GM21786 (cell line): ENCODE data around the gene HHIPL2.

Source experiments
- ATAC-seq: cut with Tn5 transposase; IDR thresholded peaks from one replicate; pipeline ENCODE4 v1.9.1; 2021; ENCODE audit not compliant: unreplicated experiment

HHIPL2 gene

GRCh38 chr1:222547944-222548671 lies at the start of gene HHIPL2:
TSS of gene HHIPL2 (minus strand) at chr1:222548104. CDS start at chr1:222548044, 60 bp downstream.
- ATAC-seq: no peak

- ATAC-seq: no peak
These were observed 48.8 kb upstream of the HHIPL2 start for GRCh38 chr1:222596696-222597095.

- ATAC-seq: no peak
These were observed 46.9 kb upstream of the HHIPL2 start for GRCh38 chr1:222594789-222595188.

DNA sequence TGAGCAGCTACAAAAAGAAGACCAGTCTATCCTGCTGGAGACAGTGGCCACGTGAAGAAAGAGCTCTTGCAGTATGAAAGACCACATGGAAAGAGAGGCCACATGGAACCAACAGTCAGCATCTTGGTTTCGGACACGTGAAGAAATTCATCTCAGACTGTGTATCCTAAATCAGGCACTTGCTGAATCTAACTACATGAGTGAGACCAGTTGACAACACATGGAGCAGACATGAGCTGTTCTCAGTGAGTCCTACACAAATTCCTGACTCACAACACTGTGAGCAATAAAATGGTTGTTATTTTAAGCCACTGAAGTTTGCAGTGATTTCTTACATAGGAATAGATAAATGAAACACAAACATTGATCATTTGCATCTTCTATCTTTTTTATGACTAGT lies 44.3 kb upstream of the HHIPL2 start:
- no peak for ATAC-seq

DNA sequence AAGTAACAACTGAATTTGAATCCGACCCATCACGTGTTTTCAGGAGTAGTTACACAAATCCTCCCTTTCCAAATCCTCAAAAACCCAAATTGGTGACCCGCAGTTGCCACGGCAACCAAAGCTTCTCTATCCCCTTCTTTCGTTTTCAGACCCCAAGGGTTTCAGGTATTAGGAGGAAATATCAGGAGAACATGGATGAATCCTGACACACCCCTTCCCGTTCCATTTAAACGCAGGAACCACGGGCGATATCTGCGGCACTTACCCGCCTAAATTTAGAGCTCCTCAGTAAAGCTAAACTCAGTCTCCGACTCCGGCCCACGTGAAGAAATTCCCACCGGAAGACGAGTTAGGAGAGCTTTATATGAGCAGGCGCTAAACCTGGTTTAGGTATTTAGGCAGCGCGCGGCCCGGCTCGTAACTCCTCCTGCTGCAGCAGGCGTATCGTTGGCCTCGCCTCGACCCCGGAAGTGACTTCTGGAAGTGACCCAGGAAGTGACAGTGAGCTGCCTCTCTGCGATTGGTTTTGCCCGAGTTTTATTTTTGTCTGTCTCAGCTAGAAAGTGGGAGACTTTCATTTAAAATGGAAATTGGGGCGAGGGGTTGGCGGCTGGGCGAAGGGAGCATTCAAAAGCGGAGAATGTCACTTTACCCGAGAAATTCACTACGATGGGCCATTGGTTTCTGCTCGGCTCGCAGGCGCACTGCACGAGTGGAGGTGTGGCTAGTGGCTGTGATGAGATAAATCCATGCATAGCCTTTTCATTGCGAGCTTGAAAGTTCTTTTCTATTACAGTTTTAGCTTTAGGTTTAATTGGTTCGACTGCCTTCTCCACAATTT lies 41.8 kb upstream of the HHIPL2 start, which contains the start of gene TAF1A:
Gene TAF1A (minus strand): TSS at position 472 of the 841 bp plus-strand sequence.
- peak; percentile 100 for ATAC-seq

- ATAC-seq: no peak
These were observed 40.2 kb upstream of the HHIPL2 start for GRCh38 chr1:222588135-222588534.

DNA sequence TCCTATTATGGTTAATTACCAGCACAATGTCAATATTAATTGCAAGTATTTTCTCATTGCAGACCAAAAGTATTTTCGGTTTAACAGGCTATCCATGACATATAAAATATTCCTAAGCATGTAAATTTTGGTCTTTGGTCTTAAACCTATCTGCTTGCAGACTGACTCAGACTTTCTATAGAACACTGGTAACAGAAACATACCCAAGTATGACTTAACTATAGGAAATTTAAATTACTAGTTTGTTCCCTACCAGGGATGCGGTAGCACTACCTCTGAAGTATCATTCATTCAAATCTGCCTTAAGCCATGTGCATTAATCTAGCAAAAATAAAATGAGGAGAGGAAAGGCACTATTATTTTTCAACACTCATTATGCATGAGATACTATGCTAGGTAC lies 38.9 kb upstream of the HHIPL2 start:
- no peak for ATAC-seq

- ATAC-seq: peak; percentile 89
These were observed 35.2 kb upstream of the HHIPL2 start for GRCh38 chr1:222583079-222583478.

- peak; percentile 58 for ATAC-seq
These were observed 34.3 kb upstream of the HHIPL2 start for GRCh38 chr1:222582099-222582774.

DNA sequence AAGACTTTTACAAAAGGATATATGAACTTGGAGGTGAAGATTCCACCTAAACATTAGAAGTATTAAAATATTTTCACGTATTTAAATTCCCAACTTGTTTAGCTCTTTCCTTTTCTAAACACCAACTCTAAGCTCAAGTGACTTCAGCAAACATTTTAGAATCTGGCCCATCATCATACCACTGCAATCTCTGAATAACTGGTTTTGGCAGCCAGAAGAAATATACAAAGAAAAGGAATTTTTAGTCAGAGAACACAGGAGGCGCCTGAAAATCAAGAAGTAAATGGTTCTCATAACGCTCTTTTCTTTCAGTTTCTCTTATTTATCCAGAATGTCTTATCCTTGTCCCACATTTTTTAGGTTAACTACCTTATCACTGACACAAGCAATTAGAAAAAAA lies 31.4 kb upstream of the HHIPL2 start:
- ATAC-seq: no peak

DNA sequence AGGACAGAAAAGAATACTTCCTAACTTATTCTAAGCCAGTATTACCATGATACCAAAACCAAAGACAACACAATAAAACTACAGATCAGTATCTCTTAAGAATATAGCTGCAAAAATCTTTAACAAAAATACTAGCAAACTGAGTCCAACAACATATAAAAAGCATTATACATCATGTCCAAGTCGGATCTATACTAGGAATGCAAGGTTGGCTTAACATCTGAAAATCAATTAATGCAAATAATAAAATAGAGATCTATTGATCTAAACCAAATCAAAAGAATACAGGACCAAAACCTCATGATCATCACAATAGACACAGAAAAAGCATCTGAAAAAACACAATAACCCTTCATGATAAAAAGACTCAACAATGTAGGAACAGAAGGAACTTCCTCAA lies 22.9 kb upstream of the HHIPL2 start:
- ATAC-seq: no peak

DNA sequence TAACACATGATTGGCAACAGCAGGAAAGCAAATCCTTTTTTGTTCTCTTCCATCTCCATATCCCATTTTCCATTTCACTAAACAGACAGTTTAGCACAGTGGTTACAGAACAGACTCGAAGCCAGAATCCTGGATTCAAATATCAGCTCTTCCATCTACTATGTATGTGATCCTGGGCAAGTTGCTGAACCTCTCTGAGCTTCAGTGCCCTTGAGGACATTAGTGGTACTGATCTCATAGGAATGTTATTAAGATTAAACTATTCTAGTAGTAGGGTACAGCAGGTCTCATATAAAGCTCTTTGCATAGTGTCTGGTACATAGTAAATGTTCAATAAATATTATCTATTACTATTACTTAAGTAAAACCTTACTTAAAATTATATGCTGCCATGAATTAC lies 13.8 kb upstream of the HHIPL2 start:
- ATAC-seq: no peak

- ATAC-seq: no peak
These were observed 9.7 kb upstream of the HHIPL2 start for GRCh38 chr1:222557574-222557973.

GRCh38 chr1:222557148-222557547 lies 9.2 kb upstream of the HHIPL2 start:
- no peak for ATAC-seq

GRCh38 chr1:222555992-222556615 lies 8.2 kb upstream of the HHIPL2 start:
- ATAC-seq: no peak

- no peak for ATAC-seq
These were observed 6.3 kb upstream of the HHIPL2 start for GRCh38 chr1:222554177-222554576.

DNA sequence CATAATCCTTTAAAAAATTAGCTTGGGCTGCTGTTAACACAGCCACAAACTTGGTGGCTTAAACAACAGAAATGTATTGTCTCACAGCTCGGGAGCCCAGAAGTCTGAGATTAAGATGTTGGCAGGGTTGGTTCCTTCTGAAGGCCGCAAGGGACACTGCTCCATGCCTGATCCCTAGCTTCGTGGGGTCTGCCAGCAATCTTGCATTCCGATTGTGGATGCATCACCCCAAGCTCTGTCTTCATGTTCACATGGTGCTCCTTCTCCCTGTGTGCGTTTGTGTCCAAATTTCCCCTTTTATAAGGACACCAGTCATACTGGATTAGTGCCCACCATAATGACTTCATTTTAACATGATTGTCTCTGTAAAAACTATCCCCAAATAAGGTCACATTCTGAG lies 5.0 kb upstream of the HHIPL2 start:
- ATAC-seq: no peak

DNA sequence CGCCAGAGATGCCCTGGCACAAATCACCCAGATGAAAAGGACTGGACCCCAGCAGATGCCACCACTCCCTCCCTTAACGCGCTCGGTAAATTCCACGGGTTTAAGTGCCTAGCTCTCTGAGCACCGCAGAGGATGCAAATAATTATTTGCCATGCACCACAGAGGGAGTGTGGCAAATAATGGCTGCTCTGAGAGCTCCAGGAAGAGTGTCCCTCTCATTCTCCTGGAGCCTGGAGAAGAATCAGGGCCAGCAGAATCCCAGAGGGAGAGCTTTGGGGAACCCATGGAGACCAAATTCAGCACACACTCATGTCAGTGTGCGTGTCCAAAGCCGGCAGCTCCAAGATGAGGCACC lies 667 bp downstream of the HHIPL2 start:
- no peak for ATAC-seq

GRCh38 chr1:222546548-222547259 lies 1.2 kb downstream of the HHIPL2 start:
- ATAC-seq: no peak

DNA sequence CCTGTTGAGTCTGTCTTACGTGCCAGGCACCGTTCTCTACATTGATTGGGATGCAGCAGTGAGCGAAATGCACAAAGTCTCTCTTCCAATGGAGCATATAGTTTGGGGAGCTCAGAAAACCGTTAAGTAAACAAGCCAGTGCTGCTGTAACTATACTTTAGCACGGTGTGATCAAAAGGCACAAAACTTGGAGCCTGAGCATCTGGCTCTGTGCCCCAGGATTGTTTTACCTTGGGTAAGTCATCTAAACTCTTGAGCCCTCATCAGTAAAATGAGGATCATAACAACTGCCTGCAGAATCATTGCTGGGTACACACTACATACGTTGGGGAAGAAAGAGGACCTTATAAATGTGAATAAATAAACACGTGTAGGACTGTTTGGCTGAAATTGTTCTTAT lies 1.8 kb downstream of the HHIPL2 start:
- ATAC-seq: no peak

- ATAC-seq: no peak
These were observed 4.1 kb downstream of the HHIPL2 start for GRCh38 chr1:222543817-222544216.
